Liver (tissue), 9 donors: Measurements from ENCODE around the gene PTK6. TPM values are rescaled to one million over a fixed set of nuclear protein-coding genes. Genes with fewer than 3 reads are reported as not detected.

ENCODE experiments used
- DNase-seq: peaks from one replicate; pipeline ENCODE4 v3.0.0-alpha.2; 2017; ENCODE audit warnings: low spot score
- H3K27ac ChIP-seq, 2 donors: one replicate each; pipeline ENCODE4 v1.7.0; 2013; ENCODE audit warnings: inconsistent platforms in 2 of 2, low read length in 2 of 2, control low read depth in 1 of 2, low read depth in 1 of 2, mild to moderate bottlenecking in 1 of 2
- H3K27me3 ChIP-seq, 4 donors: one replicate each; pipeline versions ENCODE4 v1.6.1 to v1.7.0; 2013; ENCODE audit warnings: low read length in 3 of 4, inconsistent platforms in 1 of 4, mild to moderate bottlenecking in 1 of 4, moderate library complexity in 1 of 4; ENCODE audit not compliant: control insufficient read depth in 4 of 4, insufficient read depth in 4 of 4
- H3K36me3 ChIP-seq, 4 donors: one replicate each; pipeline versions ENCODE4 v1.6.1 to v1.7.0; 2013; ENCODE audit warnings: low read length in 3 of 4, mild to moderate bottlenecking in 3 of 4, low read depth in 1 of 4, moderate library complexity in 1 of 4; ENCODE audit not compliant: control insufficient read depth in 4 of 4, insufficient read depth in 3 of 4
- H3K4me1 ChIP-seq, 4 donors: one replicate each; pipeline versions ENCODE4 v1.6.1 to v1.7.0; 2013; ENCODE audit warnings: low read length in 3 of 4, mild to moderate bottlenecking in 3 of 4, moderate library complexity in 1 of 4; ENCODE audit not compliant: control insufficient read depth in 4 of 4, insufficient read depth in 4 of 4
- H3K4me3 ChIP-seq, 3 donors: one replicate each; pipeline versions ENCODE4 v1.6.1 to v1.7.0; 2013; ENCODE audit warnings: low read length in 3 of 3, control low read depth in 1 of 3, low read depth in 1 of 3, mild to moderate bottlenecking in 1 of 3
- H3K9ac ChIP-seq, 2 donors: one replicate each; pipeline ENCODE4 v1.7.0; 2013; ENCODE audit warnings: low read length in 2 of 2, mild to moderate bottlenecking in 2 of 2, moderate library complexity in 2 of 2, control low read depth in 1 of 2, low read depth in 1 of 2
- H3K9me3 ChIP-seq, 4 donors: one replicate each; pipeline versions ENCODE4 v1.6.1 to v1.7.0; 2013; ENCODE audit warnings: low read length in 3 of 4; ENCODE audit not compliant: control insufficient read depth in 4 of 4
- ATF3 ChIP-seq: IDR thresholded peaks from 2 replicates; pipeline ENCODE4 v1.6.1; 2016; ENCODE audit warnings: antibody characterized with exemption
- CTCF ChIP-seq: fragments of 150-350 bp; IDR thresholded peaks from 2 replicates; pipeline ENCODE4 v1.5.1; 2017; ENCODE audit warnings: improper control_type of control experiment, low read depth, low read length; ENCODE audit not compliant: missing input control
- EGR1 ChIP-seq, 2 donors: IDR thresholded peaks; 2 replicates each; pipeline ENCODE4 v1.6.1; 2016 to 2018; ENCODE audit warnings: antibody characterized with exemption in 2 of 2, low read depth in 2 of 2
- FOXA2 ChIP-seq: IDR thresholded peaks from 2 replicates; pipeline ENCODE4 v1.6.1; 2016; ENCODE audit warnings: antibody characterized with exemption
- GABPA ChIP-seq, 2 donors: IDR thresholded peaks in 1 of 2; conservative IDR thresholded peaks in 1 of 2; 2 replicates each; pipeline ENCODE4 v1.6.1; 2016; ENCODE audit warnings: antibody characterized with exemption in 2 of 2, mild to moderate bottlenecking in 1 of 2, moderate library complexity in 1 of 2
- HNF4A ChIP-seq, 2 donors: conservative IDR thresholded peaks; 2 replicates each; pipeline ENCODE4 v1.6.1; 2016; ENCODE audit warnings: antibody characterized with exemption in 2 of 2, mild to moderate bottlenecking in 2 of 2
- JUND ChIP-seq, 2 donors: IDR thresholded peaks; 2 replicates each; pipeline ENCODE4 v1.6.1; 2016; ENCODE audit warnings: antibody characterized with exemption in 2 of 2
- MAX ChIP-seq: IDR thresholded peaks from 2 replicates; pipeline ENCODE4 v1.6.1; 2016; ENCODE audit warnings: antibody characterized with exemption
- NR2F2 ChIP-seq: IDR thresholded peaks from 2 replicates; pipeline ENCODE4 v1.6.1; 2016; ENCODE audit warnings: antibody characterized with exemption
- RAD21 ChIP-seq, 2 donors: IDR thresholded peaks; 2 replicates each; pipeline ENCODE4 v1.6.1; 2016; ENCODE audit warnings: antibody characterized with exemption in 2 of 2, mild to moderate bottlenecking in 2 of 2
- REST ChIP-seq: IDR thresholded peaks from 2 replicates; pipeline ENCODE4 v1.6.1; 2016; ENCODE audit warnings: antibody characterized with exemption, mild to moderate bottlenecking
- RXRA ChIP-seq, 2 donors: IDR thresholded peaks; 2 replicates each; pipeline ENCODE4 v1.6.1; 2017 to 2018; ENCODE audit warnings: antibody characterized with exemption in 2 of 2, mild to moderate bottlenecking in 1 of 2
- SP1 ChIP-seq: IDR thresholded peaks from 2 replicates; pipeline ENCODE4 v1.6.1; 2018; ENCODE audit warnings: antibody characterized with exemption, mild to moderate bottlenecking
- TAF1 ChIP-seq: conservative IDR thresholded peaks from 2 replicates; pipeline ENCODE4 v1.6.1; 2016; ENCODE audit warnings: antibody characterized with exemption, mild to moderate bottlenecking
- YY1 ChIP-seq: IDR thresholded peaks from 2 replicates; pipeline ENCODE4 v1.6.1; 2016; ENCODE audit warnings: antibody characterized with exemption, mild to moderate bottlenecking
- ZBTB33 ChIP-seq: IDR thresholded peaks from 2 replicates; pipeline ENCODE4 v1.6.1; 2016; ENCODE audit warnings: antibody characterized with exemption
- WGBS: extraction: QIAGEN DNeasy Blood & Tissue Kit; methylation state at CpG from one replicate; pipeline ENCODE4 v1.1.7; 2013; 5-methylcytosine and 5-hydroxymethylcytosine counted together
- polyA plus RNA-seq, 2 donors: library from polyadenylated mRNA; stranded (reverse) in 1 of 2; unstranded in 1 of 2; fragments of 200-250 nt in 1 of 2; fragments of >200 nt in 1 of 2; fragmentation: Nextera tagmentation in 1 of 2; extraction: Ambion mirVana in 1 of 2; gene quantifications; one replicate each; pipeline versions ENCODE4 v1.2.1 to v1.2.3, GENCODE V29; 2013 to 2015
- total RNA-seq, 2 donors: library from RNA; depleted of rRNA; stranded (reverse); fragments of >200 nt; gene quantifications; one replicate each; pipeline ENCODE4 v1.2.3, GENCODE V29; 2014
- donor health status: healthy.
- donor health status: healthy.
- donor health status: healthy.
- donor health status: healthy.
- donor health status: healthy.

PTK6 gene
- total and polyA plus RNA-seq, 4 donors = 0.05 to 1.2 (median 0.23) TPM

- H3K4me3 ChIP-seq = no peak overlapping the region
- peaks cover 0 to 1% (median 0%) of the 10 kb centered on the region in 4 donors for H3K9me3 ChIP-seq
- H3K27ac ChIP-seq = no peak overlapping the region
- WGBS = 52% methylated on average over 9 of the region's 9 CpGs
- DNase-seq = no peak
- H3K36me3 ChIP-seq = no peaks in the 10 kb centered on the region
- peaks cover 0 to 2% (median 0%) of the 10 kb centered on the region in 4 donors for H3K4me1 ChIP-seq
- TF ChIP-seq RAD21 (IDR thresholded peaks at IDR 0.05) = no peak
- no peak for TF ChIP-seq NR2F2
- TF ChIP-seq GABPA (IDR thresholded peaks at IDR 0.05 in 1 of 2, conservative IDR thresholded peaks at IDR 0.05 in 1 of 2) = no peak
- TF ChIP-seq EGR1 (IDR thresholded peaks at IDR 0.05; ENCODE audit: low read depth in 2 of 2) = no peak
- no peak for TF ChIP-seq SP1
- TF ChIP-seq ZBTB33 = no peak
- H3K9ac ChIP-seq = no peak overlapping the region
- peaks cover 0 to 2% (median 0%) of the 10 kb centered on the region in 4 donors for H3K27me3 ChIP-seq
Observed at GRCh38 chr20:63551068-63551467, 13.9 kb upstream of the PTK6 start.

- no peak for TF ChIP-seq SP1
- TF ChIP-seq MAX = no peak
- no peak for TF ChIP-seq FOXA2
- H3K27me3 ChIP-seq = peaks cover 0 to 2% (median 0%) of the 10 kb centered on the region in 4 donors
- H3K4me3 ChIP-seq = no peak overlapping the region
- H3K27ac ChIP-seq = no peak overlapping the region
- no peak for DNase-seq
- H3K9ac ChIP-seq = no peak overlapping the region
- H3K36me3 ChIP-seq = no peaks in the 10 kb centered on the region
- peaks cover 0 to 1% (median 0%) of the 10 kb centered on the region in 4 donors for H3K9me3 ChIP-seq
- WGBS = 88% methylated on average over 18 of the region's 18 CpGs
- H3K4me1 ChIP-seq = peaks cover 0 to 2% (median 0%) of the 10 kb centered on the region in 4 donors
Observed at GRCh38 chr20:63549679-63550282, 12.6 kb upstream of the PTK6 start.

GRCh38 chr20:63549019-63549418, 11.8 kb upstream of the PTK6 start:
- H3K4me3 ChIP-seq = no peak overlapping the region
- peaks cover 0 to 1% (median 0%) of the 10 kb centered on the region in 4 donors for H3K9me3 ChIP-seq
- H3K27me3 ChIP-seq = peaks cover 0 to 2% (median 0%) of the 10 kb centered on the region in 4 donors
- peaks cover 0 to 2% (median 0%) of the 10 kb centered on the region in 4 donors for H3K4me1 ChIP-seq
- no peak overlapping the region for H3K27ac ChIP-seq
- H3K9ac ChIP-seq = no peak overlapping the region
- no peaks in the 10 kb centered on the region for H3K36me3 ChIP-seq
- WGBS = 34% methylated on average over 24 of the region's 25 CpGs
- no peak for DNase-seq
- no peak for TF ChIP-seq FOXA2
- TF ChIP-seq RXRA (IDR thresholded peaks at IDR 0.05) = no peak
- TF ChIP-seq HNF4A (conservative IDR thresholded peaks at IDR 0.05) = no peak
- TF ChIP-seq MAX = no peak
- TF ChIP-seq NR2F2 = no peak
- no peak for TF ChIP-seq ZBTB33
- TF ChIP-seq RAD21 (IDR thresholded peaks at IDR 0.05) = no peak
- no peak for TF ChIP-seq CTCF
- no peak for TF ChIP-seq TAF1
- no peak for TF ChIP-seq ATF3
- no peak for TF ChIP-seq REST
- TF ChIP-seq YY1 = no peak
- TF ChIP-seq GABPA (IDR thresholded peaks at IDR 0.05 in 1 of 2, conservative IDR thresholded peaks at IDR 0.05 in 1 of 2) = no peak
- no peak for TF ChIP-seq SP1
- TF ChIP-seq JUND (IDR thresholded peaks at IDR 0.05) = no peak
